GM12874 (cell line): ENCODE data around the gene MICU2.

Source experiments
- TF ChIP-seq, protein P1 (sequence below): IDR thresholded peaks from 2 replicates; pipeline ENCODE4 v1.5.1; 2011; ENCODE audit warnings: low read depth, mild to moderate bottlenecking, control low read depth, low read length, moderate library complexity; ENCODE audit not compliant: insufficient read depth

MICU2 gene

DNA sequence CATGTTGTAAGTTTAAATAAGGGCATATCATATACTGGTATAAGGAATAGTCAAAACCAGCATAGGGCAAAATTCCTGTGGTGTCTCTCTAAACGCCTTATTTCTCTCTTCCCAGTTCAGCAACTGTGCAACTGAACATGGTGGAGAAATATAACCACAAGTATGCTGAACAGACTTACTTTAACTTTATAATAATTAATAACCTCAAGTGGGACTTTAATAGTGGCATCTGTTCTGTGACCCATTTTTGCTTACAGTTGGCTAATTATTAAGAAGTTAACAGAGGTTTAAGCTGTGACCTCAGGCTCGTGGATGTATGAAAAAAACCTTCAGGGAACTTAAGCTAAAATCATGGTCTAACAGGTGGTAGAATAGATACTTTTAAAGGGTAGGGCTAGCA lies 54.3 kb downstream of the MICU2 start:
- TF ChIP-seq, protein P1, sequence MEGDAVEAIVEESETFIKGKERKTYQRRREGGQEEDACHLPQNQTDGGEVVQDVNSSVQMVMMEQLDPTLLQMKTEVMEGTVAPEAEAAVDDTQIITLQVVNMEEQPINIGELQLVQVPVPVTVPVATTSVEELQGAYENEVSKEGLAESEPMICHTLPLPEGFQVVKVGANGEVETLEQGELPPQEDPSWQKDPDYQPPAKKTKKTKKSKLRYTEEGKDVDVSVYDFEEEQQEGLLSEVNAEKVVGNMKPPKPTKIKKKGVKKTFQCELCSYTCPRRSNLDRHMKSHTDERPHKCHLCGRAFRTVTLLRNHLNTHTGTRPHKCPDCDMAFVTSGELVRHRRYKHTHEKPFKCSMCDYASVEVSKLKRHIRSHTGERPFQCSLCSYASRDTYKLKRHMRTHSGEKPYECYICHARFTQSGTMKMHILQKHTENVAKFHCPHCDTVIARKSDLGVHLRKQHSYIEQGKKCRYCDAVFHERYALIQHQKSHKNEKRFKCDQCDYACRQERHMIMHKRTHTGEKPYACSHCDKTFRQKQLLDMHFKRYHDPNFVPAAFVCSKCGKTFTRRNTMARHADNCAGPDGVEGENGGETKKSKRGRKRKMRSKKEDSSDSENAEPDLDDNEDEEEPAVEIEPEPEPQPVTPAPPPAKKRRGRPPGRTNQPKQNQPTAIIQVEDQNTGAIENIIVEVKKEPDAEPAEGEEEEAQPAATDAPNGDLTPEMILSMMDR, result no peak

GRCh38 chr13:21548577-21548976 lies 55.4 kb downstream of the MICU2 start:
- TF ChIP-seq, protein P1, result no peak

- TF ChIP-seq, protein P1, result no peak
These were observed 57.6 kb downstream of the MICU2 start for GRCh38 chr13:21546372-21546771.

GRCh38 chr13:21544515-21544914 lies 59.5 kb downstream of the MICU2 start:
- TF ChIP-seq, protein P1, result no peak

DNA sequence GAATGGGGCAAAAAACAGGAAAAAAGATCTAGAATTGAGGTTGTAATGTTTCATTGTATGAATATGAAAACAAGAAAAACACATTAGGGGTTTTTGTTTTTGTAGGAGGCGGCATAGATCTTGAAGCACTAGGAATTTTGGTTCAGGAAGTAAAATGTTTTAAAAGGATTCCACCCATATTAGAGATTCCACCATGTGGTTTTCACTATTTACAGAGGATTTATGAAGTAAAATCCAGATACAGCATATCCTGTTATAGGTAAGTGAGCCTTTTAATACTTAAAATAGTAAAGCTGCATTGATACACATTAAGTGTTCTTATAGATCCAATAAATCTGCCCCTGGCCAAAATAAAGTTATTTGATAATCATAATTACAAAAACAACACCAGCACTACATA lies 61.4 kb downstream of the MICU2 start:
- TF ChIP-seq, protein P1, result no peak

GRCh38 chr13:21541980-21542379 lies 62.0 kb downstream of the MICU2 start:
- TF ChIP-seq, protein P1, result no peak

GRCh38 chr13:21541271-21541670 lies 62.7 kb downstream of the MICU2 start:
- TF ChIP-seq, protein P1, result no peak

GRCh38 chr13:21539687-21540086 lies 64.3 kb downstream of the MICU2 start:
- TF ChIP-seq, protein P1, result no peak
